ENCODE measurements around the gene KCNQ2.

Gene KCNQ2

GRCh38 chr20:63403403-63404105, 68.9 kb downstream of the KCNQ2 start:
- no peak for DNase-seq (ENCODE audit: low read depth in 2 of 2)

GRCh38 chr20:63402860-63403220, 69.6 kb downstream of the KCNQ2 start:
- no peak for DNase-seq (ENCODE audit: low read depth in 2 of 2)

GRCh38 chr20:63402181-63402859, 70.1 kb downstream of the KCNQ2 start:
- DNase-seq (ENCODE audit: low read depth in 2 of 2): no peak

- DNase-seq (ENCODE audit: low read depth in 2 of 2): no peak
Observed at GRCh38 chr20:63401384-63402110, 70.9 kb downstream of the KCNQ2 start.

- DNase-seq (ENCODE audit: low read depth in 2 of 2): no peak
Observed at GRCh38 chr20:63400486-63401210, 71.8 kb downstream of the KCNQ2 start.

GRCh38 chr20:63399596-63400375, 72.7 kb downstream of the KCNQ2 start:
- no peak for DNase-seq (ENCODE audit: low read depth in 2 of 2)

GRCh38 chr20:63398744-63399514, 73.5 kb downstream of the KCNQ2 start:
- DNase-seq (ENCODE audit: low read depth in 2 of 2): no peak

GRCh38 chr20:63397946-63398450, 74.5 kb downstream of the KCNQ2 start:
- DNase-seq (ENCODE audit: low read depth in 2 of 2): no peak

- DNase-seq (ENCODE audit: low read depth in 2 of 2): no peak
Observed at GRCh38 chr20:63397155-63397843, 75.2 kb downstream of the KCNQ2 start.

GRCh38 chr20:63396300-63396699, 76.2 kb downstream of the KCNQ2 start:
- no peak for DNase-seq (ENCODE audit: low read depth in 2 of 2)

GRCh38 chr20:63395723-63396122, 76.7 kb downstream of the KCNQ2 start:
- DNase-seq (ENCODE audit: low read depth in 2 of 2): no peak

- DNase-seq (ENCODE audit: low read depth in 2 of 2): no peak
Observed at GRCh38 chr20:63394920-63395455, 77.5 kb downstream of the KCNQ2 start.

GRCh38 chr20:63394069-63394919, 78.2 kb downstream of the KCNQ2 start:
- no peak for DNase-seq (ENCODE audit: low read depth in 2 of 2)

- DNase-seq (ENCODE audit: low read depth in 2 of 2): no peak
Observed at GRCh38 chr20:63393566-63393965, 78.9 kb downstream of the KCNQ2 start.

- no peak for DNase-seq (ENCODE audit: low read depth in 2 of 2)
Observed at GRCh38 chr20:63392465-63393365, 79.7 kb downstream of the KCNQ2 start.

- no peak for DNase-seq (ENCODE audit: low read depth in 2 of 2)
Observed at GRCh38 chr20:63387917-63388316, 84.5 kb downstream of the KCNQ2 start.

- no peak for DNase-seq (ENCODE audit: low read depth in 2 of 2)
Observed at GRCh38 chr20:63387393-63387792, 85.1 kb downstream of the KCNQ2 start.

- no peak for DNase-seq (ENCODE audit: low read depth in 2 of 2)
Observed at GRCh38 chr20:63386491-63386890, 86.0 kb downstream of the KCNQ2 start.

Measured in stimulated activated CD8-positive, alpha-beta memory T cell treated with anti-CD3 and anti-CD28 coated beads, Interleukin-15, amount 100 ng/mL, for 4 hours (primary cell).